Ecto neural progenitor cell (in vitro differentiated cells): Measurements from ENCODE around the gene FBLN1.

Source experiments
- DNase-seq: peaks from one replicate; pipeline ENCODE4 v3.0.0-alpha.2; 2018; ENCODE audit warnings: low spot score

The FBLN1 gene

GRCh38 chr22:45640291-45640940, 137.7 kb downstream of the FBLN1 start:
- no peak for DNase-seq

DNA sequence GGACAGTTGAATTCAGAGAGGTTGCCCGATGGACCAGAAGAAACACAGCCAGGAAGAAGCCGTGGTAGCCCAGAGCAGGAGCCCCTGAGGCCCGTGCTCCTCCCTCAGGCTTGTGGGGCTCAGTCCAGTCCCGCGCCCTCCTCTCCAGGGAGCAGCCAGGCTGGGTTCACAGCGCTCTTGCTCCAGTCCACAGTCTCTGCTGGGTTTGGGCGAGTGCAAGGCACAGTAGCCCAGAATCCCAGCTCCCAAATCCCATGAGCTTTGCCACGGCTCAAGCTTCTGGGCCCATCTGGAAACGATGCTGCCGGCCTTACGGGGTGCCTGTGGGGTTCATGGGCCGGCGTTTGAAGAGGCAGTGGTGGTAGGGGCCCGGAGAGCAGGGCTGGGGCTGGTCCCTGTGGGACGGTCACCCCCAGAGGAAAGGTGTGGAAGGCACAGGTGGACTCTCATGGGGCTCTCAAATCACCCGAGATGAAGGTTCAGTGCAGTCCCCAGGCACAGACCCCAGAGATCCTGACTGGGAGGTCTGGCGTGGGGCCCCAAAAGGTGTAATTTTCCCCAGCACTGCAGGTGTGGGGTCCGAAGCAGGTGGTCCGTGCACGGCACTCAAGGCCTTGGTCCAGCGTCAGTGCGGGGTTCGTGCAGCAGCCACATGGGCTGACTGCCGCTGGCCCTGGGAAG, 138.4 kb downstream of the FBLN1 start:
- peak; percentile 40 for DNase-seq

GRCh38 chr22:45642986-45643385, 140.3 kb downstream of the FBLN1 start:
- DNase-seq: no peak

GRCh38 chr22:45644714-45645113, 142.0 kb downstream of the FBLN1 start:
- peak; percentile 39 for DNase-seq

DNA sequence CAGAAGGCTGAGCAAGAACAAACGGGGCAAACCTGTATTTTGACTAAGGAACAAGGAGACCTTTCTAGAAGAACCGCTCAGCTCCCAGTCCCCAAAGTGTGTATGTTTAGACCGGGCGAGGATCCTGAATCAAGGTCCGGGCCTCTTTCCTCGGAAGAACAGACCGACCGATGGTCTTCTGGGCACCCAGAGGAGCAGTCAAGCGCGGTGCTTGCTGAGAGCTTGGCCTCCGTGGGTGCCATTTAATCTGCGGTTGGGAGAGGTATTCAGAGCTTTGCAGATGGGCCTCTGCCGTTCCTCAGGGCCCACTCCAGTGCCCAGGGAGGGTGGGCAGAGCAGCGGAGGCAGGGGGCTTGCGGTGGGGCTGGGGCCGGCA, 142.5 kb downstream of the FBLN1 start:
- DNase-seq: no peak

DNA sequence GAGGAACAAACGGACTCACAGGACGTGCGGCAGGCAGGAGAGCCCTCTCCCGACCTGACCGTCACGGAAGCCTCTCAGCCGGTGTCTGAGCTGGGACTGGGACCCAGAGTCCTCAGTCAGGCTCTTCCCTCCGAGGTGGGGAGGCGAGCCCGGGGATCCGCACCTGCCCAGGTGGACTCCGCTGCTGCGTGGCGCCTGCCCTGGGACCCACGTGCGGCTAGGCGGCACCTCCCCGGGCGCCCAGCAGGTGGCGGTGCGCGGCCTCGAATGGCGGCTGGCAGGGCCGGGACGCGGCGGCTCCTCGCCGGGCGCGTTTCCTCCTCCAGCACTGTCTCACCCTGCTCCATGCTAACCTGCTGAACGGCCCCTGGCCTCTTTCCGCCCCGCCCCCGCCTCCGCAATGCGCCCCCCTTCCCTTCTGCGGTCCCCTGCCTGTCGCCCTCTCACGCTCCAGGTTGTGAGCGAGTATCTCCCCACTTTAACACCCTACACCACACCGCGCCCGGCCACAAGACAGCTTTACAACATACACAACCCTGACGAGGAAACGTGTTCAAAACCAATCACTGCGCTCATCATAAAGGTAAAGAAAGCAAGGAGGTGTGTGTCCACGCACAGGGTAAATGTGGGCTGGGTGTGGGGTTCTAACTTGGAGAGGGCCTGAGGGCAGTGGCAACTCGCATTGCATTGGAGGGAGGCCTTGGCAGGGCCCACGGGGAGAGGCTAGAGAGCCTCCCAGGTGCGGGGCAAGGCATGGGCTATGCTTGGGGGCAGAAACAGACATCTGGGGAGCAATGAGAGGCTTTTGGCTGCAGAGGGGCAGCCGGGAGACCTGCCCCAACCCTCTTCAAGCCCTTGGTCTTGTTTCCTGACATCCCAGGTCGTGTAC, 143.1 kb downstream of the FBLN1 start:
- peak; percentile 88 for DNase-seq

- DNase-seq: no peak
Observed at GRCh38 chr22:45647532-45648225, 145.0 kb downstream of the FBLN1 start.

DNA sequence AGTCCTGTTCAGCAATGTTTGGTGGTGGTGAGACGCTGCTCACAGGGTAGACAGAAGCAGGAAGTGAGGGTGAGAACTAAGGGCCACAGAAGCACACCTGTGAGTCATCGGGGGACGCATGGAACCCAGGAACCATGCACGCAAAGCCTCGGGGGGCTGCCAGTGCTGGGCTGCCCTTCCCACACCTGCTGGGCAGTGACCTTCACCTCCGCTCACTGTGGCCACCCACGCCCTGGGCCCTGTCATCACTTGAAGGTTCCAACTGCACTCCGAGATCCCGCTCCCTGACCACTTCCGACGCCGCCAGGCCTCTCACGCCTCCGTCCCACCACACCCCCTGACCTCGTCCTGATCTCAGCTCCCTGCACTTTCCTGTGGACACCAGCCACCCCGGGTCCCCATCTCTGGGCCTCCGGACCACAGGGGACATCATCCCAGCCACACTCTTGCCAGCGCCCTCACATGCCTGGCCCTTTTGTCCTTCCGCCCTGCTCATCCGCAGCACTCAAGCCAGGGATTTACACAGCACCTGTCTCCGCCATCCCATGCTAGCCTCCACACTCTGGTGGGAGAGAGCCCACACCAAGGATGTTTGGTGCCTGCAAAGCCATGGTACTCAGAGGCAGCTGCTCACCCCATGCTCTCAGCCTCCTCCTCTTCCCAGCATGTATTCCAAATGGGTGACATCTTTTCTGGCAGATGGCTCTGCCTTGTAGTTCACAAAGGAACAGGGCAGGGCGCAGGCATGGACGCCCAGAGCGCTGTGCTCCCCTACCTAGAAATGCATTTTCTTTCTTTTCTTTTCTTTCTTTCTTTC, 145.8 kb downstream of the FBLN1 start:
- no peak for DNase-seq

GRCh38 chr22:45649809-45650208, 147.1 kb downstream of the FBLN1 start:
- DNase-seq: no peak

DNA sequence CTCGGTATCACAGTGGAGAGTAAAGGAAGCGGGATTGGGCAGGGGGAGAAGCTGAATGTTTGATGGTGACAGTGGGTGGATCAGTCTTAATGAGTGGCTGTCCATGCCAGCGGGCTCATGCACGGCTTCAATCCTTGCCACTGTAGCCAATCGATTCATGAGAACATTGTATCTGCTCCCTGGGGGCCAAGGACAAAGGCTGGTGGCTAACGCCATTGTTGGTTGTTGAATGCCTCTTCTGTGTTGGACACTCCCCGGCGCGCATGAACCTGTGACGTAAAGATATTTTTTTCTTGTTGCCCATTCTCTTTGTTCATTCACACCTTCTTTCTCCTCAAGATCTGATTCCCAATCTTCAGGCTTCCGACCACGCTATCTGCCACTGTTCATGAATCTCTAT, 148.0 kb downstream of the FBLN1 start:
- DNase-seq: no peak
